GM12874 (cell line): ENCODE data around the gene SMIM9.

Experiments used
- TF ChIP-seq, protein P1 (sequence below): IDR thresholded peaks from 2 replicates; pipeline ENCODE4 v1.5.1; 2011; ENCODE audit warnings: low read depth, mild to moderate bottlenecking, control low read depth, low read length, moderate library complexity; ENCODE audit not compliant: insufficient read depth

Gene SMIM9

DNA sequence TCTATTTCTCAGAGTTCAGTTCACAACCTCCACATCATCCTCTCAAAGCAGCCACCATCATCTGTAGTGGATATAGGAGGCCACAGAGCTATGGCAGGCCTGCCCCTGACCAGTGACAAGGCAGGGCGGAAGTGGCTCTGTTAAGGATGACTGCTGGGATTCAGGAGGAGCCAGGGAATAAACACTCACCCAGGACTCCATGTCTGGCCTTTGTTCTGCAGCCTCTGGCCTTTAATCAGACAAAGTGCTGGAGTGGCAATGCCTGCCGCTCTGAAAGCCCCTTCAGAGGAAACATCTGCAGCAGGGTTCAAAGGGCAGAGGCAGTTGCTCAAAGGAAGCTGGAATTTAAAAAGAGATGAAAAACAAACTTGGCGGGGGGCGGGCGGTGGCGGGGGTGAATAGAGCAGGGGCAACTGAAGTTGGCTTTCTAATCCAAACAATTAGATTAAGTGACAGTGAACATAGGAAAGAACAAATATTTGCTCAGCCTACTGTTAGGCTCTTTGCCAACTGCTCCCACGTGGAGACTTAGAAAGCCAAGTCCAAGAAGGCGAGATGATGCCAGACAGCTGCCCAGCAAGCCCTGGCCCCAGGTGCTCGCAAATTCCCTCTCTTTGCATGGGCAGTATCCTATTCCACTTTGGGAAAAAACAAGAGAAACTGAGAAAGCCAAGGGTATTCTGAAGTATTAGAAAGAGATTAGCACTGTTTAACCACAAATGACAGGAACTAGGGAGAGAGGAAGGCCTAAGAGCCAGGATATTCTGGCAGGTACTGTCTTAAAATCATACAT, 34.7 kb downstream of the SMIM9 start:
- TF ChIP-seq, protein P1, sequence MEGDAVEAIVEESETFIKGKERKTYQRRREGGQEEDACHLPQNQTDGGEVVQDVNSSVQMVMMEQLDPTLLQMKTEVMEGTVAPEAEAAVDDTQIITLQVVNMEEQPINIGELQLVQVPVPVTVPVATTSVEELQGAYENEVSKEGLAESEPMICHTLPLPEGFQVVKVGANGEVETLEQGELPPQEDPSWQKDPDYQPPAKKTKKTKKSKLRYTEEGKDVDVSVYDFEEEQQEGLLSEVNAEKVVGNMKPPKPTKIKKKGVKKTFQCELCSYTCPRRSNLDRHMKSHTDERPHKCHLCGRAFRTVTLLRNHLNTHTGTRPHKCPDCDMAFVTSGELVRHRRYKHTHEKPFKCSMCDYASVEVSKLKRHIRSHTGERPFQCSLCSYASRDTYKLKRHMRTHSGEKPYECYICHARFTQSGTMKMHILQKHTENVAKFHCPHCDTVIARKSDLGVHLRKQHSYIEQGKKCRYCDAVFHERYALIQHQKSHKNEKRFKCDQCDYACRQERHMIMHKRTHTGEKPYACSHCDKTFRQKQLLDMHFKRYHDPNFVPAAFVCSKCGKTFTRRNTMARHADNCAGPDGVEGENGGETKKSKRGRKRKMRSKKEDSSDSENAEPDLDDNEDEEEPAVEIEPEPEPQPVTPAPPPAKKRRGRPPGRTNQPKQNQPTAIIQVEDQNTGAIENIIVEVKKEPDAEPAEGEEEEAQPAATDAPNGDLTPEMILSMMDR, result no peak

DNA sequence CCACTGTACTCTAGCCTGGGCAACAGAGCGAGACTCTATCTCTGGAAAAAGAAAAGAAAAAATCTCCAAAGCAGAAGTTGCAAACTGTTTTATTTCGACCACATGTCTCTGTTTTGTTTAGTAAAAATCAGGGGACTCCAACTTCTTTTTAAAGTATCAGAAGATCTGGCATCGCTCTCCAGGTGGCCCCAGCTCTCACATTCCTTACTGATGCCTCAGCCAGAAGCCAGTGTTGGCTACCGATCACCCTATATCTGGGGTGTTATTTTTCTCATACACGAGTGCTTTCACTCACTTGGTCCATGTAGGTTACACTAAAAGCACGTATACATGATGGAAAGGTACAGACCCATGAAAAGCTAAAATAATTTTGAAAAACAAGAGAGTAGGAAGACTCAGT, 37.5 kb downstream of the SMIM9 start:
- TF ChIP-seq, protein P1, result no peak

GRCh38 chrX:154795016-154795415, 39.4 kb downstream of the SMIM9 start:
- TF ChIP-seq, protein P1, result no peak

DNA sequence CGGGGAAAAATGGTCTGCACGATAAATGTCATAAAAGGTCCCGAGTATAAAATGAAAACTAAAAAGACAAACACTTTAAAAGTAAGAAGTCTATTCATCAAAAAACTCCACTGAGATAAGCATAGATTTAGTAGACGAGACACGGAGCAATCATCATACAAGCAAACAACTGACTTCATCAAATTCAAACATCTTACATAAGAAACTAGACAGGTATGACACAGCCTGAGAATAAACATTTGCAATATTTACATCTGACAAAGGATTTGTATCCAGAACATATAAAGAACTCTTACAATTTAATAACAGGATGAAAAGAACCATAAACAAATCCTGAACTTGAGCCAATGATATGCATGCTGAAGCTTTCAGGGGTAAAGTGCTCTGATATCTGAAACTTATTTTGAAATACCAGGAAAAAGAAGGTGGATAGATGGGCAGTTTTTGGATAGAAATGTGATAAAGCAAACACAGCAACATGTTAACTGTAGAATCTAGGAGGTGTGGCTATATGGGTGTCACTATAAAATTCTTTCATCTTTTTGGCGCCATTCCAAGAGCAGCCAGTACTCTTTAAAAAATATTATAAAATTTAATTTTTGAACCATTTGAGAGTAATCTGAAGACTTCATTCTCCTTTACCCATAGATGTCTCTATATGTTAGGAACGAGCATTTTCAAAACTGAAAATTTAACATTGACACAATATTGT, 41.2 kb downstream of the SMIM9 start:
- TF ChIP-seq, protein P1, result no peak

- TF ChIP-seq, protein P1, result no peak
Measured at GRCh38 chrX:154791939-154792338, 42.5 kb downstream of the SMIM9 start.

GRCh38 chrX:154791467-154791866, 43.0 kb downstream of the SMIM9 start:
- TF ChIP-seq, protein P1, result no peak

GRCh38 chrX:154785716-154786115, 48.7 kb downstream of the SMIM9 start:
- TF ChIP-seq, protein P1, result no peak
